GM13976 (cell line): ENCODE results near the gene PODXL2.

Experiments
- DNase-seq: peaks from one replicate; pipeline ENCODE4 v3.0.0; 2012; ENCODE audit warnings: low spot score
- in situ Hi-C: fragments of 300-500 bp; cut with MboI; formaldehyde crosslinking; loops from one replicate; pipeline ENCODE4 v1.12.0; 2022; ENCODE audit warnings: low sequenced_read_pairs, mixed read lengths, inconsistent platforms; ENCODE audit not compliant: unreplicated experiment
- TF ChIP-seq, protein P1 (sequence below): IDR thresholded peaks from 2 replicates; pipeline ENCODE4 v1.5.1; 2012; ENCODE audit warnings: borderline replicate concordance, mild to moderate bottlenecking; ENCODE audit not compliant: insufficient read depth; ENCODE audit errors: extremely low read depth, missing control alignments, control extremely low read depth

PODXL2 gene

GRCh38 chr3:127629467-127630403, 750 bp downstream of the PODXL2 start:
- in situ Hi-C loops: no loop called here
- TF ChIP-seq, protein P1, sequence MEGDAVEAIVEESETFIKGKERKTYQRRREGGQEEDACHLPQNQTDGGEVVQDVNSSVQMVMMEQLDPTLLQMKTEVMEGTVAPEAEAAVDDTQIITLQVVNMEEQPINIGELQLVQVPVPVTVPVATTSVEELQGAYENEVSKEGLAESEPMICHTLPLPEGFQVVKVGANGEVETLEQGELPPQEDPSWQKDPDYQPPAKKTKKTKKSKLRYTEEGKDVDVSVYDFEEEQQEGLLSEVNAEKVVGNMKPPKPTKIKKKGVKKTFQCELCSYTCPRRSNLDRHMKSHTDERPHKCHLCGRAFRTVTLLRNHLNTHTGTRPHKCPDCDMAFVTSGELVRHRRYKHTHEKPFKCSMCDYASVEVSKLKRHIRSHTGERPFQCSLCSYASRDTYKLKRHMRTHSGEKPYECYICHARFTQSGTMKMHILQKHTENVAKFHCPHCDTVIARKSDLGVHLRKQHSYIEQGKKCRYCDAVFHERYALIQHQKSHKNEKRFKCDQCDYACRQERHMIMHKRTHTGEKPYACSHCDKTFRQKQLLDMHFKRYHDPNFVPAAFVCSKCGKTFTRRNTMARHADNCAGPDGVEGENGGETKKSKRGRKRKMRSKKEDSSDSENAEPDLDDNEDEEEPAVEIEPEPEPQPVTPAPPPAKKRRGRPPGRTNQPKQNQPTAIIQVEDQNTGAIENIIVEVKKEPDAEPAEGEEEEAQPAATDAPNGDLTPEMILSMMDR: no peak
- no peak for DNase-seq

- TF ChIP-seq, protein P1: no peak
- in situ Hi-C loops: no loop called here
- DNase-seq: no peak
These were observed 2.1 kb downstream of the PODXL2 start for GRCh38 chr3:127630811-127631714.

DNA sequence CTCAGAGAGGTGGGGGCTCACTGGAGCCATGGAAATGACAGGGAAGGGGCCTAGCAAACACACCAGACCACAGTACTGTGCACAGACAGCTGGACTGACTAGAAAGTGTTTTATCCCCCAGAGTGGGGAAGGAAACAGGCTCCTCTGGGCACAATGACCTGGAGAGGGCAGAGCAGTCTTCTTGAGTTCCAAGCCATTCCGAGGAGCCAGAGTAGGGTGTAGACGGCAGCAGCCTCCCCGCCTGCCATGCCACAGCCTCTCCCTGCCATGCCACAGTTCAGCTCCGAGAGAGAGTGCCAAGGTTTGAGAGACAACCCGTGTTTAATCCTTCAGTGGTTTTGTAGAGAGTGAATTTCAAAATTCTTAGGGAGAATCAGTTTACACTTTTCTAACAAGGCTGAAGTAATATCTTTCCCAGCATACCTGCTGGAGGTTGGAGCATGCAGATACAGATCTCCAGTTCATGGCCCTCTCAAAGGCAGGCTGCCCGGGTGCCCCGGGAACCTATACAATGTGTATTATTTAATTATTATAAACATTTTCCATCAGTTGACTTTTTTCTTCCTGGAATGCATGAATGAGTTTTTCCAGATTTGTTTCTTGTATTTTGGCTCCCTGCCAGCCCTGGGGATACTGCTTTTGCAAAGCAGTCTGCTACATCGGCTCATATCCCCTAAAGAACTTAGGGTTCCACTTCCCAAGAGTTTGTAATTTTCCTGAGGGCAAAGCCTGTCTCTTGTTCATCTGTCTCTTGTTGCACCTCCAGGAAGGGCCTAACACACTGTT, 3.2 kb downstream of the PODXL2 start:
- in situ Hi-C loops: no loop called here
- TF ChIP-seq, protein P1: no peak
- DNase-seq: no peak

DNA sequence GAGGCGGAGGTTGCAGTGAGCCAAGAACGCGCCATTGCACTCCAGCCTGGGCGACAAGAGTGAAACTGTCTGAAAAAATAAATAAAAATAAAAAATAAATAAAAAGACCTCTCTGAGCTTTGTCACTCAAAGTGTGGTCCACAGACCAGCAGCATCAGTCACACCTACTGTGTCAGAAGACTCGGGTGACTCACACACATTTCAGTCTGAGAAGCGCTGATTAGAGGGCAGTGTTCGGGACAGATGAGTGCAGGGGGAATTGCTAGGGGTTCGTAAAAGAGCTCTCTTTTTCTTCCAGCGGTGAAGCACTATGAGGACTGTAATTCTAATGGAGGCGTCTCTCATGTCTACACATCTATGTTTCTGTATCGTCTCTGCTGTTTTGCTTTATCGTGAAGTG, 5.7 kb downstream of the PODXL2 start:
- in situ Hi-C loops: no loop called here
- no peak for DNase-seq
- TF ChIP-seq, protein P1: no peak

GRCh38 chr3:127637546-127637945, 8.6 kb downstream of the PODXL2 start:
- in situ Hi-C loops: no loop called here
- DNase-seq: no peak
- TF ChIP-seq, protein P1: no peak

GRCh38 chr3:127637971-127638370, 9.0 kb downstream of the PODXL2 start:
- DNase-seq: no peak
- TF ChIP-seq, protein P1: no peak

More at GRCh38 chr3:127637971-127638370, 9.0 kb downstream of the PODXL2 start:
- in situ Hi-C loops: no loop called here
